ENCODE results near the gene STON1. TPM values are rescaled to one million over a fixed set of nuclear protein-coding genes. Genes with fewer than 3 reads are reported as not detected.

Gene STON1
- total RNA-seq, 1 experiment from 2014 or later: 1.7 TPM

- no peak for DNase-seq
- CTCF ChIA-PET: interaction anchor here (0.6 to 0.7 kb wide), 2 partner anchors 16 to 21 kb away, joined by 6 to 16 read pairs; no protein-coding TSS in a partner anchor
- POLR2A ChIA-PET (ENCODE audit: unreplicated experiment): interaction anchor here (0.5 kb wide), 1 partner anchor 16 kb away, joined by 3 read pairs; no protein-coding TSS in a partner anchor
- Histone ChIP-seq H4K20me1 (ENCODE audit: insufficient read depth) (no peaks in the 10 kb centered on the region), H3K4me3 (no peak overlapping the region), H3K79me2 (ENCODE audit: low read depth) (no peaks in the 10 kb centered on the region), H3F3A (ENCODE audit: insufficient read depth, low read depth) (no peaks in the 10 kb centered on the region), H2AFZ (no peak overlapping the region), H3K4me2 (no peak overlapping the region), H3K36me3 (ENCODE audit: low read depth) (no peaks in the 10 kb centered on the region), H3K4me1 (replicated peaks; ENCODE audit: insufficient read depth) (no peaks in the 10 kb centered on the region), H3K27me3 (ENCODE audit: insufficient read depth, low read depth) (no peaks in the 10 kb centered on the region), H3K27ac (no peak overlapping the region), H3K9me3 (ENCODE audit: insufficient read depth, low read depth) (no peaks in the 10 kb centered on the region), H3K9me2 (ENCODE audit: insufficient read depth) (no peaks in the 10 kb centered on the region)
- TF ChIP-seq EZH2 (IDR thresholded peaks at IDR 0.05; ENCODE audit: low read depth): no peak
- no peak for TF ChIP-seq CTCF (conservative IDR thresholded peaks at IDR 0.05)
- BruUV-seq (replicated peaks): no TSS peak
- intact Hi-C loops (cut with micrococcal nuclease; ENCODE audit: unreplicated experiment): no loop called here
These were observed 4.5 kb upstream of the STON1 start for GRCh38 chr2:48525269-48525943.

GRCh38 chr2:48527226-48527885, 2.6 kb upstream of the STON1 start:
- ChIA-PET POLR2A (ENCODE audit: unreplicated experiment) (interaction anchor here (0.7 kb wide), 1 partner anchor 581 kb away, joined by 3 read pairs; no protein-coding TSS in a partner anchor), CTCF (no interaction called here)
- Histone ChIP-seq H2AFZ (no peak overlapping the region), H3K79me2 (ENCODE audit: low read depth) (no peaks in the 10 kb centered on the region), H3K4me2 (no peak overlapping the region), H3F3A (ENCODE audit: insufficient read depth, low read depth) (no peaks in the 10 kb centered on the region), H3K4me3 (no peak overlapping the region), H4K20me1 (ENCODE audit: insufficient read depth) (no peaks in the 10 kb centered on the region), H3K27ac (no peak overlapping the region), H3K4me1 (replicated peaks; ENCODE audit: insufficient read depth) (no peaks in the 10 kb centered on the region), H3K27me3 (ENCODE audit: insufficient read depth, low read depth) (no peaks in the 10 kb centered on the region), H3K9me2 (ENCODE audit: insufficient read depth) (no peaks in the 10 kb centered on the region), H3K36me3 (ENCODE audit: low read depth) (no peaks in the 10 kb centered on the region), H3K9me3 (ENCODE audit: insufficient read depth, low read depth) (no peaks in the 10 kb centered on the region)
- no peak for DNase-seq
- TF ChIP-seq EZH2 (IDR thresholded peaks at IDR 0.05; ENCODE audit: low read depth) (no peak), CTCF (conservative IDR thresholded peaks at IDR 0.05) (no peak)
- intact Hi-C loops (cut with micrococcal nuclease; ENCODE audit: unreplicated experiment): no loop called here
- no TSS peak for BruUV-seq (replicated peaks)

- Histone ChIP-seq H3K27me3 (ENCODE audit: insufficient read depth, low read depth) (no peaks in the 10 kb centered on the region), H3F3A (ENCODE audit: insufficient read depth, low read depth) (no peaks in the 10 kb centered on the region), H4K20me1 (ENCODE audit: insufficient read depth) (no peaks in the 10 kb centered on the region), H3K4me2 (no peak overlapping the region), H3K4me3 (no peak overlapping the region), H3K79me2 (ENCODE audit: low read depth) (no peaks in the 10 kb centered on the region), H2AFZ (no peak overlapping the region), H3K9me3 (ENCODE audit: insufficient read depth, low read depth) (no peaks in the 10 kb centered on the region), H3K36me3 (ENCODE audit: low read depth) (no peaks in the 10 kb centered on the region), H3K4me1 (replicated peaks; ENCODE audit: insufficient read depth) (no peaks in the 10 kb centered on the region), H3K9me2 (ENCODE audit: insufficient read depth) (no peaks in the 10 kb centered on the region), H3K27ac (no peak overlapping the region)
- CTCF ChIA-PET: no interaction called here
- POLR2A ChIA-PET (ENCODE audit: unreplicated experiment): interaction anchor here (0.6 to 0.7 kb wide), 2 partner anchors 280 to 582 kb away, joined by 3 to 4 read pairs; no protein-coding TSS in a partner anchor
- TF ChIP-seq EZH2 (IDR thresholded peaks at IDR 0.05; ENCODE audit: low read depth): no peak
- no peak for TF ChIP-seq CTCF (conservative IDR thresholded peaks at IDR 0.05)
- BruUV-seq (replicated peaks): no TSS peak
- intact Hi-C loops (cut with micrococcal nuclease; ENCODE audit: unreplicated experiment): no loop called here
- no peak for DNase-seq
These were observed 1.5 kb upstream of the STON1 start for GRCh38 chr2:48528431-48528830.
